Hindlimb muscle (tissue), 1 donor: Measurements from ENCODE around the gene TRIM8. TPM values are rescaled to one million over a fixed set of nuclear protein-coding genes. Genes with fewer than 3 reads are reported as not detected.
"Not testable (repeated sequence)": the region's sequence is repeated elsewhere in the genome, so short reads cannot be mapped to it uniquely, and the experiment has no call there.

Source experiments
- DNase-seq: peaks from one replicate; pipeline ENCODE4 v3.0.0-alpha.2; 2013
- polyA plus RNA-seq: library from polyadenylated mRNA; unstranded; fragments of 120-200 nt; gene quantifications from one replicate; pipeline ENCODE4 v1.2.1, GENCODE V29; 2013; ENCODE audit not compliant: insufficient read length

The TRIM8 gene
- polyA plus RNA-seq, 1 donor: 97.5 TPM

DNA sequence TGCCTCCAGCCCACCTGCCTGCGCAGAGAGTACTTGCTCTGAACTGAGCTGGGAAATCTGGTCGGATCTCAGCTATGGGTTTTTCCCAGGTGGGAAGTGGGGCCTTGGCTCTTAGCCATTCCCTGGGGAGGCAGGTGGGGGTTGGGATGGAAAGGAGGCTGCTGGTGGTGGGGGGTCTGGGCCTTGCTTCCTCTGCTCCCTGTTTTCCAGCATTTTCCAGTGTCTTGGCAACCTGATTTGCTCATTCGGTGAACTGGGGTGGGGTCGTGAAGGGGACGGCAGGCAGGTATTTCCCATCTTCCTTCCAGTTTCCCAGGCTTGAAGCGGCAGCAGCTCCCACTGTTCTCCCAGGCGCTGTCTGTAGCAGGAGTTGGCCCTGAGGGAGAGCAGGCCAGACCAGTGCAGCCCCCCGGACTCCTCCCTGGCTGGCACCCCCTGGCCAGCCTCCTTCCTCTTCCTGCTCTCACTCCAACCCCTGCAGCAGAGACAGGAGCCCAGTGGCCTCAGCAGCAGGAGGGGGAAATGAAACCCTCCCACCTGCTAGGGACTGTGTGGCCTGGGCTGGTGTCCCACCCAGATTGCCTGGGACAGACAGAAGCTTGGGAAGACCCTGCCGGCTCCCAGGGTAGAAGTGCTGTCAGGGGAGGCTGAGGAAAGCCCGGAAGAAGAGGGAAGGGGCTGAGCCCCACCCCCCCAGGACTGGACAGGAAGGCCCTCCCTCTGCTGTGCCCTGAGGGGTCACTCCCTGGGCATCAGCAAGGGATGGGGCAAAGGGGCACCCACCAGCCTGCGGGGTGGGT, 6.6 kb downstream of the TRIM8 start:
- DNase-seq: no peak

- DNase-seq: no peak
Measured at GRCh38 chr10:102651455-102652169, 7.3 kb downstream of the TRIM8 start.

GRCh38 chr10:102652170-102652916, 8.1 kb downstream of the TRIM8 start:
- DNase-seq: no peak

DNA sequence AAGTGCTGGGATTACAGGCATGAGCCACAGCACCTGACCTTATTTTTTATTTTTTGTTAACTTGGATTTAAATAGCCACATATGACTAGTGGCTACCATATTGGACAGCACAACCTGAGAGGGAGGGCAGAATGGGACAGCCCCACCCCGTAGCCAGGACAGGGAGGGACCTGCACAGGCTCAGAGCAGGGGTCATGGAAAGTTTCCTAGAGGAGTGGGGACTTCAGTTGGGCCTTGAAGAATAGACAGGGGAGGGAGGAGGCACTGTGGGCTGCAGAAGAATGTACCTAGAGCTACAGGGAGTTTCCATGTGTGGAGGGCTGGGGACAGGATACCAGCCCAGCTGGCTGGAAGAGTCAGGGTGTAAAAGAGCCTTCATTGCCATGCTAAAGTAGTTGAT, 8.8 kb downstream of the TRIM8 start:
- no peak for DNase-seq

DNA sequence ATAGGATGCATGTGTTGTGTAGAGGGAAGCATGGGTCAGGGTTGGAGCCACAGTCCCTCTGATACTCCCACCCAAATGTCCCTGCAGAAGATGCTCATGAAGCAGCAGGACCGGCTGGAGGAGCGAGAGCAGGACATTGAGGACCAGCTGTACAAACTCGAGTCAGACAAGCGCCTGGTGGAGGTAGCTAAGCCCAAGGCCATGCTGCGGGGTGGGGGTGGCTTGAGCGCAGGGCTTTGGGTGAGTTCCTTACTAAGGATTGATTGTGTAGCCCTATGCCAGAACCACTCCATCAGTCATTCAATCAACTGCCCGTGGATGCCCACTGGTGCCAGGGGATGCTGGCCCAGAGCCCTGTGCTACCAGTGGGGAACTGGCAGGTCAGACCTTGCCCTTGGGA, 10.3 kb downstream of the TRIM8 start:
- DNase-seq: no peak

GRCh38 chr10:102654969-102655368, 10.7 kb downstream of the TRIM8 start:
- DNase-seq: no peak

DNA sequence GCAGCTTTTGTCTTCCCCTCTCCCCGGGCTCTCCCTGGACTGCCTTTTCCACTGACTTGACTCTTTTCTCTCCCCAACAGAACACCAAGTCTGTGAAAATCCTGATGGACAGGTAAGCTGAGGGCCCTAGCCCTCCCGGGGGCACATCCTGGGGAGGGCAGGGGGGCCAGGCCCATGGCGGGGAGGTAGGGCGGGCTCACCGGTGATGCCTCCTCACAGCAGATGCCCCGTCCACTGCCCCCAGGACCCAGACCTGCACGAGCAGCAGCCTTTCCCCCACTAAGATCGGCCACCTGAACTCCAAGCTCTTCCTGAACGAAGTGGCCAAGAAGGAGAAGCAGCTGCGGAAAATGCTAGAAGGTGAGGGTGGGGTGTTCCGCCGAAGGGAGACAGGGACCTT, 11.7 kb downstream of the TRIM8 start:
- no peak for DNase-seq

DNA sequence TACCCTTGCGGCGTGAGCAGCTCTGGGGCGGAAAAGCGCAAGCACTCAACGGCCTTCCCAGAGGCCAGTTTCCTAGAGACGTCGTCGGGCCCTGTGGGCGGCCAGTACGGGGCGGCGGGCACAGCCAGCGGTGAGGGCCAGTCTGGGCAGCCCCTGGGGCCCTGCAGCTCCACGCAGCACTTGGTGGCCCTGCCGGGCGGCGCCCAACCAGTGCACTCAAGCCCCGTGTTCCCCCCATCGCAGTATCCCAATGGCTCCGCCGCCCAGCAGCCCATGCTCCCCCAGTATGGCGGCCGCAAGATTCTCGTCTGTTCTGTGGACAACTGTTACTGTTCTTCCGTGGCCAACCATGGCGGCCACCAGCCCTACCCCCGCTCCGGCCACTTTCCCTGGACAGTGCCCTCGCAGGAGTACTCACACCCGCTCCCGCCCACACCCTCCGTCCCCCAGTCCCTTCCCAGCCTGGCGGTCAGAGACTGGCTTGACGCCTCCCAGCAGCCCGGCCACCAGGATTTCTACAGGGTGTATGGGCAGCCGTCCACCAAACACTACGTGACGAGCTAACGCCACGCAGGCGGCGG, 12.6 kb downstream of the TRIM8 start:
- no peak for DNase-seq

DNA sequence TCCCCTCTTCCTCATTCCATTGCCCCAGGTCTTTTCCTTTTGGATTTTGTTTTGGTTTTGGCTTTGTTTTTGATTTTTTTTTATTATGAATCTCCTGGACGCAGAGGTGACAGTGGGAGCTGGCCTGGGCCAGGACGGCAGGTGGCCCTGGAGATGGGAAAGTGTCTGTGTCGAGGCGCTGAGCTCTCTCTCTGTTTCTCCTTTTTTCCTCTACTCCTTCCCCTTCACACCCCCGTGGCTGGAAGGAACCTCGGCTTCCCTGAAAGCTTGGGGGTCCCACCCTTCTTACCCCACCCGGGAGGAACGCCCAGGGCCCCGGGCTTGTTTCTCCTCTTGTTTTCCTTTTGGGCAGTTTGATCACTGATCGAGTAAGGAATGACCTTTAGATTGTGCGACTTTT, 13.2 kb downstream of the TRIM8 start:
- DNase-seq: no peak

- no peak for DNase-seq
Measured at GRCh38 chr10:102657984-102658724, 13.9 kb downstream of the TRIM8 start.

DNA sequence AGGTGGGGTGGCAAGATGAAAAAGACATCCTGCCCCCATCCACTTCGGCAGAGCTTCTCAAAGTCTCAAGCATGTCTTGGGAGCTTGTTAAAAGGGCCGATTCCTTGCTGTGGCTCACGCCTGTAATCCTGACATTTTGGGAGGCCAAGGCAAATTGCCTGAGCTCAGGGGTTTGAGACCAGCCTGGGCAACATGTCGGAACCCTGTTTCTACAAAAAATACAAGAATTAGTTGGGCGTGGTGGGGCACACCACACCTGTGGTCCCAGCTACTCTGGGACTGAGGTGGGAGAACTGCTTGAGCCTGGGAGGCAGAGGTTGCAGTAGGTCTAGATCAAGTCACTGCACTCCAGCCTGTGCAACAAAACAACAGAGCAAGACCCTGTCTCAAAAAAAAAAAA, 14.5 kb downstream of the TRIM8 start:
- DNase-seq: no peak

DNA sequence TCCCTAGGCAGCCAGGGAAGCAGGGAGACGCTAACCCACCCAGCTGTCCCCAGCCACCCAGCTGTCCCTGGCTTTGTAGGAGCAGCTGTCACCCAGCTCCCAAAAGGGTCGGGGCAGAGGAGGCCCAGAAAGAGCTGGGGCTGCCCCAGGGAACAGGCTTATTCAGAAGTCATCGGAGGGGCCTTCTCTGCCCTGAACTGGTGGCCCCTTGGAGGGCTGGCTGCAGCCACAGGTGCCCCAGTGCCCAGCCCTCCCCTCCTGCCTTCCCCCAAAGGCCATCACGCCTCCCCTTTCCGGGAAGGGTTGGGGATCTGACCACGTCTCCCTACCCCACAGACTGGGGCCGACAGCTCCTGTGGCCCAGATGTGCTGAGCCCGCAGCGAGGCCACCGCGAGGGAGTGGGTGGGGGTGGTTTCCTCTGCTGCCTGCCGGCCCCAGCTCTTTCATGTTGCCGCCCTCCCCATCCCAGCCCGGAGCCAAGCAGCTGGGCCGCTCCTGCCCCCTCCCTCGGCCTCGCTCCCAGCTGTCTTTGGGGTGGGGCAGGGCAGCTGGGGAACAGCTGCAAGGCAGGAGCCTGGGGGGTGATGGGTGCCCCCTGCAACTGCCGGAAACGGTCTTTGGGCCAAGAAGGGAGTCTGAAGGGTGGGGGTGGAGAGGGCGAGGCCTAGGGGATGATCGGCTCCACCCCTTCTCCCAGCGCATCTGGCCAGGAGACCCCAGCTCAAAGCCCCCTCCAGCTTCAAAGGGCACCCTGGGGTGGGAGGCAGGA, 16.8 kb downstream of the TRIM8 start:
- DNase-seq: peak; percentile 75

- no peak for DNase-seq
Measured at GRCh38 chr10:102661658-102662028, 17.4 kb downstream of the TRIM8 start.

DNA sequence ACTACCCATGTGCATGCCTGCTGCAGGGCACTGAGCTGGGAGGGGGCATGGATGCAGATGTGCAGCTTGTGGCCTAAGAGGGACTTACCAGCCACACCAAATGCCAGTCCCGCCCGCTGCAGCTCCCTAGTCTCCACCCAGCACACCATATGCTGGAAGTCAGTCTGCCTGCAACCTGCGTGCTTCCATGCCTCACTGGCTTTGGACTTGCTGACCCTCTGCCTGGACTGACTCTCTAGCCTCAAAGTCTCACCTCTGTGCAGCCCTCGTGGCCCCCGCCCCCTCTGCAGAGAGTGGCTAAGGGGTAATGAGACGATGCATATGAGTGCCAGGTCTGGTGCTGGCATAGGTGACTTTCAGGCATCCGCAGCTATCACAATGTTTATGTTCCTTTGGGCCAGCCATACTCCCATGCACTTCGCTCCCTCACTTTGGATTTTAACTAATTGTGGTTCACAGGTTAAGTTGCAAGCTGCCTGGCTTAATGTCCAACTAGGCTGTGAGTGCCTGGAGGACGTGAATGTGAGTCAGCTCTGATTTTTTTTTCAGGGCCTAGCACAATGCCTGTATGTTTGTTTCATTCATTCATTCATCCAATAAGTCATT, 21.7 kb downstream of the TRIM8 start:
- DNase-seq: no peak

DNA sequence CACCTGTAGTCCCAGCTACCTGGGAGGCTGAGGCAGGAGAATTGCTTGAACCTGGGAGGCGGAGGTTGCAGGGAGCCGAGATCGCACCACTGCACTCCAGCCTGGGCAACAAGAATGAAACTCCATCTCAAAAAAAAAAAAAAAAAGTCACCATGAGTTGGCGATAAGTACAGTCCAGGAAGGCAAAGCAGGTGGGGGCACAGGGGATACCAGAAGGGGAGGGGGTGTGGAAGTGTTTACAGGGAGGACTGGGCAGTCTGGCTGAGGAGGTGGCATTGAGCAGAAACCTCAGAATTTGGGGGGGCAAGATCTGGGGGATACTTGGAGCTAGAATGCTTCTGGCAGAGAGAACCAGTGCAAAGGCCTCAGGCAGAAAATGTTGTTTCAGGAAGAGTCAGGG, 23.1 kb downstream of the TRIM8 start:
- DNase-seq: not testable (repeated sequence)

- DNase-seq: no peak
Measured at GRCh38 chr10:102668326-102669107, 24.2 kb downstream of the TRIM8 start.

- no peak for DNase-seq
Measured at GRCh38 chr10:102669206-102670064, 25.2 kb downstream of the TRIM8 start.

DNA sequence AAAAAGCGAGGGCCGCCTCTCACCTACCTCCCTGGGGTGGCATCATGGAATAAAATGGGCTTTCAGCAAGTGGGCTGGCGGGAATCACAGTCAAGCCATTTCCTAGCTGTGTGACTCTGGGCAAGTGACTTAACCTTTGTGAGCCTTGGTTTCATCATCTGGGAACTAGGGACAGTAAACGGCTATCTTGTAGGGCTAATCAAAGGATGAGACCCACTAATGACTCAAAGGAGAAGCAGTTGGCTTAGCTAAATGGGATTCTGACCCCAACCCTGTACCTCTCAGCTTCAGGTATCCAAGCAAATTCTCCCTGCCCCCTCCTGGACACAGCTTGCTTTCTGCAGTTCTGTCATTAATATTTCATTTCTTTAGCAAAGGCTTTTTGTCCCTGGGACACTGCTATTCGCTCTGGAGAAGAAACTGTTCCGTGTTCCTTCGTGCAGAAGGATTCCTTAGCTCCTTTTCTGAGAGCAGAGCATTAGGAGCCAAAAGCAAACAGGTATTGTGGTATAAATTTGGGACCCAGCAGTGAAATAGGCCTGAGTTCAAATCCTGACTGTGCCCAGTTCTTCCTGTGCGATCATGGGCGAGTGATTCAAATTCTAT, 25.9 kb downstream of the TRIM8 start:
- no peak for DNase-seq
